Thyroid gland (tissue), 4 donors: ENCODE results near the gene FSTL3. TPM values are rescaled to one million over a fixed set of nuclear protein-coding genes. Genes with fewer than 3 reads are reported as not detected.

Source experiments
- DNase-seq, 2 donors: peaks; one replicate each; pipeline ENCODE4 v3.0.0-alpha.2; 2019
- H3K27ac ChIP-seq, 3 donors: fragments of 200-600 bp; sonication (generic); 1 replicate in 2 of 3; 2 replicates in 1 of 3; pipeline ENCODE4 v1.5.1; 2016 to 2019; ENCODE audit warnings: mild to moderate bottlenecking in 1 of 3, moderate library complexity in 1 of 3
- H3K27me3 ChIP-seq: fragments of 200-600 bp; sonication (generic); one replicate; pipeline ENCODE4 v1.5.1; 2019
- H3K36me3 ChIP-seq, 2 donors: fragments of 200-600 bp; sonication (generic); one replicate each; pipeline ENCODE4 v1.5.1; 2016 to 2019
- H3K4me1 ChIP-seq, 2 donors: fragments of 200-600 bp; sonication (generic); one replicate each; pipeline ENCODE4 v1.5.1; 2017 to 2019
- H3K4me3 ChIP-seq, 3 donors: fragments of 200-600 bp; sonication (generic); replicated peaks in 1 of 3; 1 replicate in 2 of 3; 2 replicates in 1 of 3; pipeline ENCODE4 v1.5.1; 2016; ENCODE audit warnings: mild to moderate bottlenecking in 1 of 3
- H3K9me3 ChIP-seq: fragments of 200-600 bp; sonication (generic); one replicate; pipeline ENCODE4 v1.5.1; 2017
- CTCF ChIP-seq, 6 experiments: fragments of 200-600 bp in 3 of 6; fragments of 450-650 bp in 3 of 6; sonication (generic) in 3 of 6; IDR thresholded peaks; one replicate each; pipeline ENCODE4 v1.5.1; 2016 to 2019; ENCODE audit warnings: antibody characterized with exemption in 6 of 6, mild to moderate bottlenecking in 2 of 6, inconsistent platforms in 1 of 6, moderate library complexity in 1 of 6
- POLR2A ChIP-seq, 2 donors: fragments of 450-650 bp; IDR thresholded peaks; one replicate each; pipeline ENCODE4 v1.6.1; 2017; ENCODE audit warnings: antibody characterized with exemption in 2 of 2, mild to moderate bottlenecking in 2 of 2, moderate library complexity in 1 of 2
- WGBS, 2 donors: methylation state at CpG; one replicate each; pipeline ENCODE4 v1.1.5; 2017; 5-methylcytosine and 5-hydroxymethylcytosine counted together
- intact Hi-C: fragments of 100-400 bp; cut with DNase I; formaldehyde crosslinking; loops from one replicate; pipeline ENCODE4 v1.15.1; 2023
- total RNA-seq, 4 donors: library from RNA; depleted of rRNA; stranded (reverse); fragments of >200 nt; gene quantifications; one replicate each; pipeline ENCODE4 v1.2.3, GENCODE V29; 2016

FSTL3 gene
- total RNA-seq, 4 donors from 2014 or later, result 16.2 to 73.4 (median 62.9) TPM

- Histone ChIP-seq H3K4me3 (no peak overlapping the region), H3K27ac (no peak overlapping the region), H3K27me3 (no peaks in the 10 kb centered on the region), H3K9me3 (no peaks in the 10 kb centered on the region), H3K36me3 (no peaks in the 10 kb centered on the region), H3K4me1 (peaks cover 20 to 30% of the 10 kb centered on the region in 2 donors)
- TF ChIP-seq CTCF (IDR thresholded peaks at IDR 0.05) (no peak), POLR2A (IDR thresholded peaks at IDR 0.05) (no peak)
- intact Hi-C loops, result no loop called here
- 87 to 94% methylated on average over 4 to 7 of the region's 19 CpGs for WGBS, 2 donors
- DNase-seq, result no peak
These were observed 18.6 kb upstream of the FSTL3 start for GRCh38 chr19:657611-658010.

- TF ChIP-seq POLR2A (IDR thresholded peaks at IDR 0.05) (no peak), CTCF (IDR thresholded peaks at IDR 0.05) (no peak)
- Histone ChIP-seq H3K27me3 (no peaks in the 10 kb centered on the region), H3K9me3 (no peaks in the 10 kb centered on the region), H3K36me3 (no peaks in the 10 kb centered on the region), H3K4me1 (peaks cover 20 to 30% of the 10 kb centered on the region in 2 donors), H3K27ac (no peak overlapping the region), H3K4me3 (no peak overlapping the region)
- intact Hi-C loops, result no loop called here
- no peak for DNase-seq
- WGBS, 2 donors, result 87 to 97% methylated on average over 11 to 21 of the region's 33 CpGs
These were observed 17.9 kb upstream of the FSTL3 start for GRCh38 chr19:658059-658839.

DNA sequence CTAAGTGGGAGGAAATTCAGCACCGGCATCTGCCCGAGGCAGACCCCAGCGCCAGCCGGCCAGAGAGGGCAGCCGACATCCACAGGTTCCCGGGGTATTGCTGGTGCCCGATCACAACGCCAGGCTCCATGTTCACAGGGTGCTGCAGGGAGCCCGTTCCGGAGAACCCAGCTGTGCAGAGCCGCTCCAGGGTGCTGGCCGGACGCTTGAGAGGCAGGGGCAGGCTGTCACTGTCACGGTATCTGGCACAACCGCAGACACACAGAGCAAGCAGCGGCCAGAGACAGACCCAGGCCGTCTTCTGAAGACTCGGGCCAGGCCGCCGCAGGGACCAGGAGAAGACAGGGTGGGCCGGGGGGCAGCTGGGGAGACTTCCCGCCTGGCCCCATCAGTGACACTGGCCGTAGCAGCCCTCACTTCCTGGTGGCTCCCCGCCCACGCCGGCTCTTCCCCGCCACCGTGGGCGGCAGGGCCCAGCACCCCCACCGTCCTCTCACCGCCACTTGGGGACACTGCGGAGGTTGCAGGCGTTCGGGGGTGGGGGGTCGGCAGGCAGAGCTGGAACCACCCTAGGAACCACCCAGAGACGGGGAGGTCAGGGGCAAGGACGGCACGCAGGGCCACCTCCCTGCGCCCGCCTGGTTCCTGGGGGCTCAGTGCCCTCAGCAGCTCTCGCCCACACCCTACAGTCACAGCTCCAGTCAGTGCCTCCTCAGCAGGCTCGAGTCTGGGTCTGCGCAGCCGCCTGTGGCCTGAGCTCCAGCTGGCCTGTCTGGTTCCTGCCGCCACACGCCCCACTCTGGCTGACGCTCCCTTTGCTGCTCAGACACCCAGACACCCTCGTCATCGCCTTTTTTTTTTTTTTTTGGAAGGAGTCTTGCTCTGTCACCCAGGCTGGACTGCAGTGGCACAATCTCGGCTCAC is 17.0 kb upstream of the FSTL3 start:
- Histone ChIP-seq H3K4me3 (no peak overlapping the region), H3K36me3 (no peaks in the 10 kb centered on the region), H3K27ac (no peak overlapping the region), H3K4me1 (peaks cover 27 to 39% of the 10 kb centered on the region in 2 donors), H3K9me3 (no peaks in the 10 kb centered on the region), H3K27me3 (no peaks in the 10 kb centered on the region)
- 72 to 86% methylated on average over 10 to 23 of the region's 50 CpGs for WGBS, 2 donors
- TF ChIP-seq POLR2A (IDR thresholded peaks at IDR 0.05), result no peak
- TF ChIP-seq CTCF (IDR thresholded peaks at IDR 0.05), result no peak
- DNase-seq, result no peak
- intact Hi-C loops, result no loop called here

DNA sequence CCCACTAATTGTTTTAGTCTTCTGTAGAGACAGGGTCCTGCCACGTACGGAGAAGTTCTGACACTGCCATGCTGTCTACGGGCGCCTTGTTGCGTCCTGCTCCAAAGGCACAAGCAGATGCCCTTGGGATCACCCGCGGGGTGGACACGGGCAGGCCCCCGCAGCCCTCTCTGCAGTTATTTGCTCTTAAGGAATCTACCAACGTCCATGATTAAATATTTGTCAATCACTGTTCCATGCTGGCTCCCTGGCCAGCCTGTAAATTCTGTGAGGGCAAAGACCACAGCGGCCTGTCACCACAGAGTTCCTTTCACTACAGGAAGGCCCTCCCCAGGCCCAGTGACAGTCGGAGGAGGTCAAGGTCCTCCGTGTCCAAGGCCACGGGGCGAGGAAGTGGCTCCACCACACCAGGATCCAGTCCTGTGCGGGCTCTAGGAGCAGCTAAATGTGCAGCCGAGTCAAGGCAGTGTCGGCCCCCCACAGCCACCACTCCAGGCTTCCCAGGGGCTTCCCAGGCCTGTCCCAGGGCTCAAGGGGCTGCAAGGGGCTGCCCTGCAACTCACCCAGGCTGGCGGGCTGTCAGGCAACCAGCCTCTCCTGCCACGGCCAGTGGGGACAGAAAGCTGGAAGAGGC is 15.3 kb upstream of the FSTL3 start:
- Histone ChIP-seq H3K27me3 (no peaks in the 10 kb centered on the region), H3K27ac (peak overlapping the region in 2 of 3 donors; percentile 17 to 40), H3K36me3 (no peaks in the 10 kb centered on the region), H3K4me1 (peaks cover 27 to 50% of the 10 kb centered on the region in 2 donors), H3K9me3 (no peaks in the 10 kb centered on the region), H3K4me3 (peak overlapping the region in 1 of 3 donors; percentile 98)
- DNase-seq, result no peak
- 71 to 74% methylated on average over 5 to 17 of the region's 20 CpGs for WGBS, 2 donors
- TF ChIP-seq CTCF (IDR thresholded peaks at IDR 0.05), result no peak
- TF ChIP-seq POLR2A (IDR thresholded peaks at IDR 0.05), result no peak
- intact Hi-C loops, result no loop called here
